ENCODE measurements around the gene CACNA1D.

Gene CACNA1D

DNA sequence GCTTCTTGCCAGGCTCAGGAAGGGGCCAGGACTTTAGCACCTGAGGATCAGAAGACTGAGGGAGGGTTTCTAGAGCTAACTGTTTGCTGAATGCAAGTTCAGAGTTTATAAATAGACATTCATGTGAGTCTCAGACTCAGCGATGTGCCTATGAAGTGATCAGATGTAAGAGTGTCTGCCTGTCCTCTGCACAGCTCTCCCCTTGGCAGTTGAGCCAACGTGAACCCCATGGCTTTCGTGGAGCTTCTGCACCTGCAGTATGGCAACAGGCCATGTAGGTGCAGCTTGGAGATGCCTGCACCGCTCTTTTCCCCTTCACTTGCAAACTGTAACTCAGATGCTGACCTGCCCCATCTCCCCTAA lies 209.9 kb downstream of the CACNA1D start:
- Histone ChIP-seq H3K36me3 (replicated peaks in 1 of 2; ENCODE audit: control insufficient read depth in 2 of 2, insufficient read depth in 2 of 2, low read length in 2 of 2) (no peaks in the 10 kb centered on the region), H2BK5ac (ENCODE audit: low read length) (no peak overlapping the region), H2AFZ (ENCODE audit: low read length) (peak overlapping the region; percentile 8), H3K14ac (ENCODE audit: low read length) (no peak overlapping the region), H3K9me3 (replicated peaks in 1 of 2; ENCODE audit: control insufficient read depth in 2 of 2, insufficient read depth in 1 of 2, low read depth in 1 of 2, low read length in 2 of 2) (no peaks in the 10 kb centered on the region), H3K4ac (ENCODE audit: low read length) (no peak overlapping the region), H4K8ac (ENCODE audit: low read depth, low read length) (no peak overlapping the region), H3K4me2 (ENCODE audit: insufficient read depth, low read length, poor library complexity, severe bottlenecking) (no peak overlapping the region), H2AK5ac (ENCODE audit: low read depth, low read length) (no peak overlapping the region), H3K4me3 (ENCODE audit: low read length in 2 of 2) (no peak overlapping the region), H3K4me1 (ENCODE audit: control insufficient read depth in 2 of 2, insufficient read depth in 1 of 2, low read depth in 1 of 2, low read length in 2 of 2) (peaks cover 0 to 10% of the 10 kb centered on the region in 2 donors), H3K27ac (replicated peaks; ENCODE audit: low read length) (no peak overlapping the region), H2BK12ac (ENCODE audit: low read length) (no peak overlapping the region), H3K9ac (ENCODE audit: low read depth, low read length, poor library complexity) (no peak overlapping the region), H4K91ac (ENCODE audit: low read depth, low read length, poor library complexity) (no peak overlapping the region), H2BK120ac (ENCODE audit: low read depth, low read length) (no peak overlapping the region), H3K79me1 (ENCODE audit: low read depth, low read length) (no peaks in the 10 kb centered on the region), H3K23ac (ENCODE audit: low read depth, low read length, poor library complexity) (no peak overlapping the region), H3K27me3 (ENCODE audit: control insufficient read depth in 3 of 3, insufficient read depth in 3 of 3, low read depth in 1 of 3, low read length in 3 of 3) (no peaks in the 10 kb centered on the region), H3K18ac (ENCODE audit: low read length) (no peak overlapping the region), H2BK15ac (ENCODE audit: low read length) (peak overlapping the region; percentile 14)
- no peak for DNase-seq (ENCODE audit: low spot score)
- no CpG with 5 or more reads among the region's 4 CpGs for whole genome bisulfite sequencing, 2 donors (ENCODE audit: extremely low coverage in 2 of 2, insufficient read length in 2 of 2, insufficient replicate concordance in 1 of 2)

- Histone ChIP-seq H3K4ac (ENCODE audit: low read length) (no peak overlapping the region), H2BK15ac (ENCODE audit: low read length) (no peak overlapping the region), H3K27ac (replicated peaks; ENCODE audit: low read length) (no peak overlapping the region), H3K9me3 (replicated peaks in 1 of 2; ENCODE audit: control insufficient read depth in 2 of 2, insufficient read depth in 1 of 2, low read depth in 1 of 2, low read length in 2 of 2) (no peaks in the 10 kb centered on the region), H2AK5ac (ENCODE audit: low read depth, low read length) (no peak overlapping the region), H2BK12ac (ENCODE audit: low read length) (no peak overlapping the region), H3K23ac (ENCODE audit: low read depth, low read length, poor library complexity) (no peak overlapping the region), H4K91ac (ENCODE audit: low read depth, low read length, poor library complexity) (no peak overlapping the region), H3K9ac (ENCODE audit: low read depth, low read length, poor library complexity) (no peak overlapping the region), H2BK5ac (ENCODE audit: low read length) (no peak overlapping the region), H3K36me3 (replicated peaks in 1 of 2; ENCODE audit: control insufficient read depth in 2 of 2, insufficient read depth in 2 of 2, low read length in 2 of 2) (no peaks in the 10 kb centered on the region), H2BK120ac (ENCODE audit: low read depth, low read length) (no peak overlapping the region), H4K8ac (ENCODE audit: low read depth, low read length) (no peak overlapping the region), H3K18ac (ENCODE audit: low read length) (peak overlapping the region; percentile 63), H3K27me3 (ENCODE audit: control insufficient read depth in 3 of 3, insufficient read depth in 3 of 3, low read depth in 1 of 3, low read length in 3 of 3) (no peaks in the 10 kb centered on the region), H3K4me1 (ENCODE audit: control insufficient read depth in 2 of 2, insufficient read depth in 1 of 2, low read depth in 1 of 2, low read length in 2 of 2) (peaks cover 0 to 10% of the 10 kb centered on the region in 2 donors), H3K14ac (ENCODE audit: low read length) (no peak overlapping the region), H2AFZ (ENCODE audit: low read length) (peak overlapping the region; percentile 11), H3K4me3 (ENCODE audit: low read length in 2 of 2) (no peak overlapping the region), H3K4me2 (ENCODE audit: insufficient read depth, low read length, poor library complexity, severe bottlenecking) (no peak overlapping the region), H3K79me1 (ENCODE audit: low read depth, low read length) (no peaks in the 10 kb centered on the region)
- no peak for DNase-seq (ENCODE audit: low spot score)
- WGBS, 2 donors (ENCODE audit: extremely low coverage in 2 of 2, insufficient read length in 2 of 2, insufficient replicate concordance in 1 of 2): no CpG with 5 or more reads among the region's 11 CpGs
These were observed 210.8 kb downstream of the CACNA1D start for GRCh38 chr3:53705024-53705745.

- Histone ChIP-seq H3K27me3 (ENCODE audit: control insufficient read depth in 3 of 3, insufficient read depth in 3 of 3, low read depth in 1 of 3, low read length in 3 of 3) (no peaks in the 10 kb centered on the region), H3K4me3 (ENCODE audit: low read length in 2 of 2) (no peak overlapping the region), H2AK5ac (ENCODE audit: low read depth, low read length) (no peak overlapping the region), H3K14ac (ENCODE audit: low read length) (no peak overlapping the region), H2BK15ac (ENCODE audit: low read length) (no peak overlapping the region), H2BK12ac (ENCODE audit: low read length) (no peak overlapping the region), H3K4me1 (ENCODE audit: control insufficient read depth in 2 of 2, insufficient read depth in 1 of 2, low read depth in 1 of 2, low read length in 2 of 2) (peaks cover 0 to 10% of the 10 kb centered on the region in 2 donors), H3K4me2 (ENCODE audit: insufficient read depth, low read length, poor library complexity, severe bottlenecking) (no peak overlapping the region), H3K23ac (ENCODE audit: low read depth, low read length, poor library complexity) (no peak overlapping the region), H3K4ac (ENCODE audit: low read length) (no peak overlapping the region), H2BK120ac (ENCODE audit: low read depth, low read length) (no peak overlapping the region), H3K79me1 (ENCODE audit: low read depth, low read length) (no peaks in the 10 kb centered on the region), H3K9me3 (replicated peaks in 1 of 2; ENCODE audit: control insufficient read depth in 2 of 2, insufficient read depth in 1 of 2, low read depth in 1 of 2, low read length in 2 of 2) (no peaks in the 10 kb centered on the region), H3K27ac (replicated peaks; ENCODE audit: low read length) (no peak overlapping the region), H3K36me3 (replicated peaks in 1 of 2; ENCODE audit: control insufficient read depth in 2 of 2, insufficient read depth in 2 of 2, low read length in 2 of 2) (no peaks in the 10 kb centered on the region), H4K91ac (ENCODE audit: low read depth, low read length, poor library complexity) (no peak overlapping the region), H3K18ac (ENCODE audit: low read length) (peak overlapping the region; percentile 32), H4K8ac (ENCODE audit: low read depth, low read length) (no peak overlapping the region), H2AFZ (ENCODE audit: low read length) (peak overlapping the region; percentile 11), H3K9ac (ENCODE audit: low read depth, low read length, poor library complexity) (no peak overlapping the region), H2BK5ac (ENCODE audit: low read length) (no peak overlapping the region)
- DNase-seq (ENCODE audit: low spot score): no peak
- no CpG with 5 or more reads among the region's 4 CpGs for WGBS, 2 donors (ENCODE audit: extremely low coverage in 2 of 2, insufficient read length in 2 of 2, insufficient replicate concordance in 1 of 2)
These were observed 211.4 kb downstream of the CACNA1D start for GRCh38 chr3:53705774-53706173.

DNA sequence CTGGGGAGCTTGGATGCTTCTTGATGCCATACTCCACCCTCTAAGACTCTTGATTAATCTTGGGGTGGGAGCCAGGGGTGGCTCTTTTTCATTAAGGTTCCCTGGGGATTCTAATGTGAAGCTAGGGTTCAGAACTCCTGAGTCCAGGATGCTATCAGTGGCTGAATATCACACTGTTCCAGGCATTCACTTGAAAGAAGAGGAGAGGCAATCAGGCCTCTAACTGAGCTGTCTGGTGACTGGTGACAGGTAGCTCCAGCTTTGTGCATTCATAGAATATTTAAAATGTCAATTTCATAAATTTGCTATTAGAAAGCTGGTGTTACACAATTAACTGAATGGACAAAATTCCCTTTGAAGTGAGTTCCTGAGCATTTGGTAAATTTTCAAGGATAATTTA lies 212.8 kb downstream of the CACNA1D start:
- no peak overlapping the region for H3K9ac ChIP-seq (ENCODE audit: low read depth, low read length, poor library complexity)
- no peak overlapping the region for H2BK120ac ChIP-seq (ENCODE audit: low read depth, low read length)
- H2AFZ ChIP-seq (ENCODE audit: low read length): no peak overlapping the region
- H3K9me3 ChIP-seq (replicated peaks in 1 of 2; ENCODE audit: control insufficient read depth in 2 of 2, insufficient read depth in 1 of 2, low read depth in 1 of 2, low read length in 2 of 2): no peaks in the 10 kb centered on the region
- no peaks in the 10 kb centered on the region for H3K79me1 ChIP-seq (ENCODE audit: low read depth, low read length)
- no peaks in the 10 kb centered on the region for H3K27me3 ChIP-seq (ENCODE audit: control insufficient read depth in 3 of 3, insufficient read depth in 3 of 3, low read depth in 1 of 3, low read length in 3 of 3)
- H4K91ac ChIP-seq (ENCODE audit: low read depth, low read length, poor library complexity): no peak overlapping the region
- DNase-seq (ENCODE audit: low spot score): no peak
- no peaks in the 10 kb centered on the region for H3K36me3 ChIP-seq (replicated peaks in 1 of 2; ENCODE audit: control insufficient read depth in 2 of 2, insufficient read depth in 2 of 2, low read length in 2 of 2)
- H3K4ac ChIP-seq (ENCODE audit: low read length): no peak overlapping the region
- no peak overlapping the region for H2AK5ac ChIP-seq (ENCODE audit: low read depth, low read length)
- peaks cover 0 to 10% of the 10 kb centered on the region in 2 donors for H3K4me1 ChIP-seq (ENCODE audit: control insufficient read depth in 2 of 2, insufficient read depth in 1 of 2, low read depth in 1 of 2, low read length in 2 of 2)
- H2BK12ac ChIP-seq (ENCODE audit: low read length): no peak overlapping the region
- H3K4me3 ChIP-seq (ENCODE audit: low read length in 2 of 2): no peak overlapping the region
- no peak overlapping the region for H2BK15ac ChIP-seq (ENCODE audit: low read length)
- no peak overlapping the region for H3K27ac ChIP-seq (replicated peaks; ENCODE audit: low read length)
- H2BK5ac ChIP-seq (ENCODE audit: low read length): no peak overlapping the region
- H3K14ac ChIP-seq (ENCODE audit: low read length): no peak overlapping the region
- H3K4me2 ChIP-seq (ENCODE audit: insufficient read depth, low read length, poor library complexity, severe bottlenecking): no peak overlapping the region
- H4K8ac ChIP-seq (ENCODE audit: low read depth, low read length): no peak overlapping the region
- no peak overlapping the region for H3K18ac ChIP-seq (ENCODE audit: low read length)
- no peak overlapping the region for H3K23ac ChIP-seq (ENCODE audit: low read depth, low read length, poor library complexity)

All from neuronal stem cell (in vitro differentiated cells).